ENCODE measurements around the gene CXCL10.

The CXCL10 gene

DNA sequence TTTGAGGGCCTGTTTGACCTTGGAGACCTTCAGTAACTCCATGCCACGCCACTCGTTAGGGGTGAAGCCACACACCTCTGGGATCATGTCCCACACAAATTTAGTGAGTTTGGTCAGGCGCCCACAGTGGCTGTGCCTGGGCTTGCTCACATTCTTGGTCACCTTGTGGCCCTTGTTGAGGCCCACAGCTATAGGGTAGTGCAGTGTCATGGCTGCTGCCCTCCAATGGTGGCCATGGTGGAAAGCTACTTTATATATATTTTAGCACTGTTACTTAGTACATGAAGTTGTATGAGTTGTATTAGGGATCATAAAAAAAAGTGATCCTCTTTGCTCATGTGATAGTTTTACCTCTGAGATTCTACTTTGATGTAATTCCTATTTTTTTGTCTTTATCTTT lies 13.6 kb upstream of the CXCL10 start:
- no peak overlapping the region for H3K4me3 ChIP-seq (ENCODE audit: low read depth, low read length)
- TF ChIP-seq, protein P1, sequence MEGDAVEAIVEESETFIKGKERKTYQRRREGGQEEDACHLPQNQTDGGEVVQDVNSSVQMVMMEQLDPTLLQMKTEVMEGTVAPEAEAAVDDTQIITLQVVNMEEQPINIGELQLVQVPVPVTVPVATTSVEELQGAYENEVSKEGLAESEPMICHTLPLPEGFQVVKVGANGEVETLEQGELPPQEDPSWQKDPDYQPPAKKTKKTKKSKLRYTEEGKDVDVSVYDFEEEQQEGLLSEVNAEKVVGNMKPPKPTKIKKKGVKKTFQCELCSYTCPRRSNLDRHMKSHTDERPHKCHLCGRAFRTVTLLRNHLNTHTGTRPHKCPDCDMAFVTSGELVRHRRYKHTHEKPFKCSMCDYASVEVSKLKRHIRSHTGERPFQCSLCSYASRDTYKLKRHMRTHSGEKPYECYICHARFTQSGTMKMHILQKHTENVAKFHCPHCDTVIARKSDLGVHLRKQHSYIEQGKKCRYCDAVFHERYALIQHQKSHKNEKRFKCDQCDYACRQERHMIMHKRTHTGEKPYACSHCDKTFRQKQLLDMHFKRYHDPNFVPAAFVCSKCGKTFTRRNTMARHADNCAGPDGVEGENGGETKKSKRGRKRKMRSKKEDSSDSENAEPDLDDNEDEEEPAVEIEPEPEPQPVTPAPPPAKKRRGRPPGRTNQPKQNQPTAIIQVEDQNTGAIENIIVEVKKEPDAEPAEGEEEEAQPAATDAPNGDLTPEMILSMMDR (IDR thresholded peaks at IDR 0.05; ENCODE audit: borderline replicate concordance, insufficient read depth, low read depth, low read length) = no peak

GRCh38 chr4:76035799-76036380 lies 12.6 kb upstream of the CXCL10 start, which contains the start of gene CXCL11:
Gene CXCL11, minus strand, starts transcription at chr4:76036070. Its CDS starts 83 bp downstream, at chr4:76035987.
- TF ChIP-seq, protein P1 (IDR thresholded peaks at IDR 0.05; ENCODE audit: borderline replicate concordance, insufficient read depth, low read depth, low read length) = no peak
- H3K4me3 ChIP-seq (ENCODE audit: low read depth, low read length) = no peak within 1 kb of the TSS

- TF ChIP-seq, protein P1 (IDR thresholded peaks at IDR 0.05; ENCODE audit: borderline replicate concordance, insufficient read depth, low read depth, low read length) = no peak
- H3K4me3 ChIP-seq (ENCODE audit: low read depth, low read length) = no peak overlapping the region
These were observed 11.8 kb upstream of the CXCL10 start for GRCh38 chr4:76035141-76035540.

DNA sequence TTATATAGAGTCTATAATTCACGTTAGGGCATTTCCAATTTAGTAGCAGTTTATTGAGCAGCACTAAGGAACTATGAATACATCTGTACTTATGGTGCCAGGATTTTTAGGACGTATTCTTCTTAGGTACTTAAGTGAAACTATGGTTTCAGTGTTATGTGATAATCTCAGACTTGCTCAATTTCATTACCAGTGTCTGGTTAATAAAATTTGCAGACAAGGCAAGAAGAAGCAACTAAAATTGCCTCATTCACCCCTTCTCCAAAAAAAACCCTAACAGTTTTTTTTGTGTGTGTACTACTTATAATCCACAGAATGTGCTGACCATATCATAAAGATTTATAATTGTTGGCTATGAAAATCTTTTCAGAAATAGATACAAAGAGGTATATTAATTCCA lies 6.0 kb upstream of the CXCL10 start:
- no peak overlapping the region for H3K4me3 ChIP-seq (ENCODE audit: low read depth, low read length)
- TF ChIP-seq, protein P1 (IDR thresholded peaks at IDR 0.05; ENCODE audit: borderline replicate concordance, insufficient read depth, low read depth, low read length) = no peak

- no peak overlapping the region for H3K4me3 ChIP-seq (ENCODE audit: low read depth, low read length)
- TF ChIP-seq, protein P1 (IDR thresholded peaks at IDR 0.05; ENCODE audit: borderline replicate concordance, insufficient read depth, low read depth, low read length) = no peak
These were observed 5.1 kb upstream of the CXCL10 start for GRCh38 chr4:76028350-76028765.

DNA sequence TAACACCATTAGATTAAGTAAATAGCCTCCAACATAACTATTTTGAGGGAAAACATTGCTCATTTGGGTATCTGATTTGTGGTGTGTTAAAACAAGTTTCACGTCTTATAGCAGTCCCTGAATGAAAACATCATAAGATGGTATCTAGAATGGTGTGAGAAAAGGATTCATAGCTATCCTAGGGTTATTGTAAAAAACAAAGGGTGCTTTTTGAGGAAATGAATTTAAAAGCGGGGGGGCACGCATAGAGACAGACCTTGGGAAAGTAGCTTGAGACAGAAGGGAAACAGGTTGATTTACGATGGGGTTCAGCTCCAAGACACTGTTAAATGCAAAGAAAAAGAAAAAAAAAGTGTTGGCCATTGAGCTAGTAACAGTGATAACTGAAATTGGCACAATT lies 768 bp upstream of the CXCL10 start:
- H3K4me3 ChIP-seq (ENCODE audit: low read depth, low read length) = no peak overlapping the region
- TF ChIP-seq, protein P1 (IDR thresholded peaks at IDR 0.05; ENCODE audit: borderline replicate concordance, insufficient read depth, low read depth, low read length) = no peak

DNA sequence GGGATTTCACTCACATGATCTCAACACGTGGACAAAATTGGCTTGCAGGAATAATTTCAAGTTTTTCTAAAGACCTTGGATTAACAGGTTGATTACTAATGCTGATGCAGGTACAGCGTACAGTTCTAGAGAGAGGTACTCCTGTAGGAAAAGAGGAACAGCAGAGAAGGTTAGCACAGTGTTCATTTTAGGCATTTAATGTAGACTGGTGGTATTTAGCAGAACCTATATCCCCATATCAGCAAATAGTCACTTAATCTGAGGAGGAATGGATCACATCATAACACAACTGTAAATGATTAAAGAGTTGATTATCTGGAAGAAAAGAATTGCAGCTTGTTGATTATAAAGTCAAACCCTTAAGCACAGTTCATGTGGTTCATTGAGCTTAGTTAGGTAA lies 620 bp downstream of the CXCL10 start:
- H3K4me3 ChIP-seq (ENCODE audit: low read depth, low read length) = no peak overlapping the region

More for the DNA sequence above, 620 bp downstream of the CXCL10 start:
- TF ChIP-seq, protein P1 (IDR thresholded peaks at IDR 0.05; ENCODE audit: borderline replicate concordance, insufficient read depth, low read depth, low read length) = no peak

Measured in GM12875 (cell line).